ENCODE data around the gene CHTOP.

The CHTOP gene

GRCh38 chr1:153683854-153684253, 50.0 kb downstream of the CHTOP start:
- in situ Hi-C loops (cut with HindIII; ENCODE audit: low sequenced_read_pairs), result no loop called here

- in situ Hi-C loops (cut with HindIII; ENCODE audit: low sequenced_read_pairs), result no loop called here
Measured at GRCh38 chr1:153684892-153685291, 51.0 kb downstream of the CHTOP start.

- in situ Hi-C loops (cut with HindIII; ENCODE audit: low sequenced_read_pairs), result no loop called here
Measured at GRCh38 chr1:153685544-153686340, 51.9 kb downstream of the CHTOP start.

GRCh38 chr1:153687346-153688125, 53.7 kb downstream of the CHTOP start:
- in situ Hi-C loops (cut with HindIII; ENCODE audit: low sequenced_read_pairs), result no loop called here

GRCh38 chr1:153688276-153688675, 54.4 kb downstream of the CHTOP start:
- in situ Hi-C loops (cut with HindIII; ENCODE audit: low sequenced_read_pairs), result no loop called here

- in situ Hi-C loops (cut with HindIII; ENCODE audit: low sequenced_read_pairs), result no loop called here
Measured at GRCh38 chr1:153688736-153689328, 55.0 kb downstream of the CHTOP start.

- in situ Hi-C loops (cut with HindIII; ENCODE audit: low sequenced_read_pairs), result no loop called here
Measured at GRCh38 chr1:153693466-153693865, 59.6 kb downstream of the CHTOP start.

Measured in DLD1 (cell line).